ENCODE results near the gene URI1. TPM values are rescaled to one million over a fixed set of nuclear protein-coding genes. Genes with fewer than 3 reads are reported as not detected.

The URI1 gene
- total RNA-seq, 1 donor from 2014 or later: 45.1 TPM

GRCh38 chr19:30056580-30056979, 114.5 kb downstream of the URI1 start:
- Histone ChIP-seq H3K27me3 (peaks cover 5% of the 10 kb centered on the region), H3K27ac (no peak overlapping the region), H3K36me3 (no peaks in the 10 kb centered on the region), H3K4me1 (no peaks in the 10 kb centered on the region), H3K4me3 (no peak overlapping the region), H3K9me3 (no peaks in the 10 kb centered on the region)
- ATAC-seq (no peak), DNase-seq (no peak)
- intact Hi-C loops (cut with DNase I): no loop called here
- TF ChIP-seq, protein P1, sequence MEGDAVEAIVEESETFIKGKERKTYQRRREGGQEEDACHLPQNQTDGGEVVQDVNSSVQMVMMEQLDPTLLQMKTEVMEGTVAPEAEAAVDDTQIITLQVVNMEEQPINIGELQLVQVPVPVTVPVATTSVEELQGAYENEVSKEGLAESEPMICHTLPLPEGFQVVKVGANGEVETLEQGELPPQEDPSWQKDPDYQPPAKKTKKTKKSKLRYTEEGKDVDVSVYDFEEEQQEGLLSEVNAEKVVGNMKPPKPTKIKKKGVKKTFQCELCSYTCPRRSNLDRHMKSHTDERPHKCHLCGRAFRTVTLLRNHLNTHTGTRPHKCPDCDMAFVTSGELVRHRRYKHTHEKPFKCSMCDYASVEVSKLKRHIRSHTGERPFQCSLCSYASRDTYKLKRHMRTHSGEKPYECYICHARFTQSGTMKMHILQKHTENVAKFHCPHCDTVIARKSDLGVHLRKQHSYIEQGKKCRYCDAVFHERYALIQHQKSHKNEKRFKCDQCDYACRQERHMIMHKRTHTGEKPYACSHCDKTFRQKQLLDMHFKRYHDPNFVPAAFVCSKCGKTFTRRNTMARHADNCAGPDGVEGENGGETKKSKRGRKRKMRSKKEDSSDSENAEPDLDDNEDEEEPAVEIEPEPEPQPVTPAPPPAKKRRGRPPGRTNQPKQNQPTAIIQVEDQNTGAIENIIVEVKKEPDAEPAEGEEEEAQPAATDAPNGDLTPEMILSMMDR (IDR thresholded peaks at IDR 0.05): no peak

DNA sequence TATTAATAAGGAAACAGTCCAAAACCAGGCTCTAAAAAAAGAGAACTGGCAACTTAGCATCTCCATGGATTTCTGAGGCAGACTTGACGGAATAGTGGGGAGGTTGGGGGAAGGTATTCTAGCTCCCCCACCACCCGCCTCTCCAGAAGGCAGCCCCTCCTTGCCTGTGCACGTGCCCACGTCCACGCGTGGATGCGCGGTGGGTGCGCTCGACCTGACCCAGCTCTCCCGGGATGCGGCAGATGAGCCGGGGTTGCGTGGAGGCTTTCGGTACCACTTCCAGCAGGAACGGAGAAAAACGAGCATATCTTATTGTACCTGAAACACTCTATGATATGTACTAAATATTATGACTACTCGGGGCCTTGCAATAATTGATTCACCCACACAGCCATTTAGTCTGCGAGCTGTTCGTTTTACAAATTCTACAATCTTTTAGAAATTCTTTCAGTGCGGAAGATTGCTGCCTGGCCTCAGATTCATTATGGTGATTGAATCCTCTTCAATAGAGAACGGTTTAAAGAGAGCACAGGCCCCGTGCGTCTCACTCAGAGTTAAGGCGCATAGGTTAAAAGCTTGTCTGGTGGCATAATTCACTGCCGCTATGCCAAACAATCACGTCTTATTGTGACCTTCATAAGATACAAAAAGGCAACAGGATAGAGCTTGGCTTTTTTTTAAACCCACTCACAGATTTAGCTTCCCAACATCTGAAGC, 117.9 kb downstream of the URI1 start:
- Histone ChIP-seq H3K4me3 (no peak overlapping the region), H3K27ac (no peak overlapping the region), H3K4me1 (no peaks in the 10 kb centered on the region), H3K36me3 (no peaks in the 10 kb centered on the region), H3K9me3 (no peaks in the 10 kb centered on the region), H3K27me3 (peaks cover 12% of the 10 kb centered on the region)
- TF ChIP-seq, protein P1 (IDR thresholded peaks at IDR 0.05): no peak
- intact Hi-C loops (cut with DNase I): no loop called here
- DNase-seq (no peak), ATAC-seq (no peak)

DNA sequence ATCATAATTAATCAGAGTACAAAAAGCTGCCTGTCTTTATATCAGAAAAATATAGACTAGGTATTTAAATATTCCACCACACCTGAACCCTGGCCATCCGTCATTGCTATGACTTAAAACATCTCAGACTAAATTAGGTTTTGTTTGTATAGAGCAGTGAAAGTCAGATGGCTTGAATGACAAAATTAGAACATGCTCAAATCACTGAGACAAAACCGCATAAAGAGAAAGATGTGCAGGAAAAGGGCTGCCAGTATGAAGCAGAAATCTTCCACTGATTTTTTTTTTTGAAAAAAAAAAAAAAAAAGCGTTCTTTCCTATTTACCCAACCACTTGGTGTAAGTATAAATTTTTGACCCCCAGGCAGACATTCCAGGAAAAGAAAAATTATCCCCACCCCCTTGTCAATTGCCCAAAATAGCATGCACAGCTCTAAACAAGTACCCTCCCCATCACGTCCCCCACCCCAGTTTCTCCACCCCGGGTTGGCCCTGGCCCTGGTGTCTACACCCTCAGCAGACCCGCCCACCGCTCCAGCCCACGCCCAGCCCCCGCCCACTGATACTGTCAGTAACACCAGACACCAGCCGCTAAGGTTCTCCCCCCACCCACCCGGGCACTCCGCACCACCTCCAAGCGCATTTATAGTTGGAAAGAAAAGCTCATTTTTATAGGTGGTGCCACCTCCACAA, 118.6 kb downstream of the URI1 start:
- H3K27me3 ChIP-seq: peaks cover 12% of the 10 kb centered on the region
- intact Hi-C loops (cut with DNase I): no loop called here
- H3K9me3 ChIP-seq: no peaks in the 10 kb centered on the region
- no peaks in the 10 kb centered on the region for H3K4me1 ChIP-seq
- ATAC-seq (no peak), DNase-seq (no peak)
- no peak overlapping the region for H3K27ac ChIP-seq
- TF ChIP-seq, protein P1 (IDR thresholded peaks at IDR 0.05): no peak
- H3K36me3 ChIP-seq: no peaks in the 10 kb centered on the region
- H3K4me3 ChIP-seq: no peak overlapping the region

GRCh38 chr19:30061223-30062064, 119.4 kb downstream of the URI1 start:
- Histone ChIP-seq H3K4me1 (no peaks in the 10 kb centered on the region), H3K27ac (no peak overlapping the region), H3K9me3 (no peaks in the 10 kb centered on the region), H3K4me3 (no peak overlapping the region), H3K36me3 (no peaks in the 10 kb centered on the region), H3K27me3 (peaks cover 12% of the 10 kb centered on the region)
- ATAC-seq: no peak
- DNase-seq: no peak
- TF ChIP-seq, protein P1 (IDR thresholded peaks at IDR 0.05): no peak
- intact Hi-C loops (cut with DNase I): no loop called here

DNA sequence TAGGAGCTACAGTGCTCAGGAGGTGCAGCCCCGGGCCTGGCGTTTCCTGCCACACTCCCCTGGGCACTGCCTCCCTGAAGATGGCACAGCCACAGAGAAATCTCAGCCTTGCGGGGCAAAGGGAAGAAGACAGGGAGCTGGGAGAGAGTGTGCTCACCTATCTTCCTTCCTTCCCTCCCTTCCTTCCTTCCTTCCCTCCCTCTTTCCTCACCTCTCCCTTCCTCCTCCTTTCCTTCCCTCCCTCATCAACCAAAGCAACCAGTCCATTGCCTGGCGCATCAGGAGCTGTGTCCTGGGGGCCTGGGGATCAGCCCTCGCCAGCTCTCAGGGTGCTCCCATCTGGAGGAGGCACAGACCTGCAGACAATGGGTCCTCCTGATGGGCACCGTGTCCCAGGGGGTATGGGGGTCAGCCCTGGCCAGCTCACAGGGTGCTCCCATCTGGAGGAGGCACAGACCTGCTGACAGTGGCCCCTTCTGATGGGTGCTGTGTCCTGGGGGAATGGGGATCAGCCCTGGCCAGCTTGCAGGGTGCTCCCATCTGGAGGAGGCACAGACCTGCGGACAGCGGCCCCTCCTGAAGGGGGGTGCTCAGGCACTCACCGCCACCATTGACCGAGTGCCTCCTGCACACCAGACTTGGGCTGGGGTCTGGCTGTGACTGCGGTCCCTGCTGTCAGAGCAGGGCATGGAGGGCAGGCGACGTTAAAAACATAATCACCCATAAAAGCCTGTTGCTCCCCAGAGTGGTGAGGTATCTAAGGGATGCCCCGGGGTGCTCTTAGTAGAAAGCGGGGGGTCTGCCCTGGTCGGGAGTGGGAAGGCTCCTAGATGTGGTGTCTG, 120.2 kb downstream of the URI1 start:
- DNase-seq (no peak), ATAC-seq (no peak)
- TF ChIP-seq, protein P1 (IDR thresholded peaks at IDR 0.05): no peak
- intact Hi-C loops (cut with DNase I): no loop called here
- peaks cover 12% of the 10 kb centered on the region for H3K27me3 ChIP-seq
- H3K4me1 ChIP-seq: no peaks in the 10 kb centered on the region
- H3K9me3 ChIP-seq: no peaks in the 10 kb centered on the region
- H3K4me3 ChIP-seq: no peak overlapping the region
- H3K27ac ChIP-seq: no peak overlapping the region
- no peaks in the 10 kb centered on the region for H3K36me3 ChIP-seq
